DND-41 (cell line): ENCODE data around the gene CD200R1L.

ENCODE experiments used
- ATAC-seq: fragments of 200-7000 bp; cut with Tn5 transposase; 3 replicates; pipeline ENCODE4 v1.9.1; 2021; ENCODE audit warnings: low read depth; ENCODE audit not compliant: insufficient read depth
- DNase-seq: peaks from one replicate; pipeline ENCODE4 v3.0.0-alpha.2; 2020
- H2AFZ ChIP-seq: 2 replicates; pipeline ENCODE4 v1.6.0; 2012; ENCODE audit warnings: low read depth, low read length
- H3K27ac ChIP-seq: 2 replicates; pipeline ENCODE4 v1.5.1; 2012; ENCODE audit warnings: low read length, inconsistent platforms
- H3K27me3 ChIP-seq: fragments of 200-600 bp; sonication (generic); 2 replicates; pipeline ENCODE4 v1.6.0; 2012; ENCODE audit warnings: low read length, mild to moderate bottlenecking, inconsistent platforms; ENCODE audit not compliant: insufficient read depth, poor library complexity
- H3K36me3 ChIP-seq: 2 replicates; pipeline ENCODE4 v1.5.1; 2012; ENCODE audit warnings: low read length, inconsistent platforms; ENCODE audit not compliant: insufficient read depth
- H3K4me1 ChIP-seq: 2 replicates; pipeline ENCODE4 v1.5.1; 2012; ENCODE audit warnings: mild to moderate bottlenecking, low read length; ENCODE audit not compliant: insufficient read depth
- H3K4me2 ChIP-seq: 2 replicates; pipeline ENCODE4 v1.6.0; 2012; ENCODE audit warnings: mild to moderate bottlenecking, moderate library complexity, low read length, inconsistent platforms; ENCODE audit not compliant: insufficient read depth
- H3K4me3 ChIP-seq, 2 experiments: fragments of 200-600 bp in 1 of 2; shearing (Covaris generic) in 1 of 2; 2 replicates each; pipeline ENCODE4 v1.5.1; 2012 to 2016; ENCODE audit warnings: inconsistent platforms in 2 of 2, low read length in 2 of 2, mild to moderate bottlenecking in 2 of 2, low read depth in 1 of 2, moderate library complexity in 1 of 2
- H3K79me2 ChIP-seq: 2 replicates; pipeline ENCODE4 v1.6.0; 2012; ENCODE audit warnings: low read length, inconsistent platforms; ENCODE audit not compliant: insufficient read depth
- H3K9ac ChIP-seq: 2 replicates; pipeline ENCODE4 v1.6.0; 2012; ENCODE audit warnings: low read depth, mild to moderate bottlenecking, inconsistent platforms, low read length, moderate library complexity
- H3K9me3 ChIP-seq: 2 replicates; pipeline ENCODE4 v1.5.1; 2012; ENCODE audit warnings: low read length, moderate library complexity, mild to moderate bottlenecking, inconsistent platforms; ENCODE audit not compliant: insufficient read depth, severe bottlenecking
- H4K20me1 ChIP-seq: 2 replicates; pipeline ENCODE4 v1.6.0; 2012; ENCODE audit warnings: low read length; ENCODE audit not compliant: insufficient read depth
- CTCF ChIP-seq: IDR thresholded peaks from 2 replicates; pipeline ENCODE4 v1.5.1; 2012; ENCODE audit warnings: borderline replicate concordance, low read length, moderate library complexity, mild to moderate bottlenecking; ENCODE audit not compliant: poor library complexity, severe bottlenecking; ENCODE audit errors: extremely low read depth
- EZH2 ChIP-seq: IDR thresholded peaks from 3 replicates; pipeline ENCODE4 v1.6.1; 2012; ENCODE audit warnings: borderline replicate concordance, low read depth, mild to moderate bottlenecking, moderate library complexity, low read length, inconsistent platforms; ENCODE audit not compliant: severe bottlenecking

Gene CD200R1L

GRCh38 chr3:112805126-112805525, 41.5 kb downstream of the CD200R1L start:
- Histone ChIP-seq H3K27me3 (no peaks in the 10 kb centered on the region), H3K4me2 (no peak overlapping the region), H3K79me2 (no peaks in the 10 kb centered on the region), H3K4me1 (no peaks in the 10 kb centered on the region), H4K20me1 (no peaks in the 10 kb centered on the region), H3K27ac (no peak overlapping the region), H3K9ac (no peak overlapping the region), H2AFZ (no peak overlapping the region), H3K36me3 (no peaks in the 10 kb centered on the region), H3K4me3 (no peak overlapping the region), H3K9me3 (no peaks in the 10 kb centered on the region)
- DNase-seq (no peak), ATAC-seq (no peak)
- TF ChIP-seq CTCF (no peak), EZH2 (no peak)

GRCh38 chr3:112804021-112804420, 42.6 kb downstream of the CD200R1L start:
- Histone ChIP-seq H3K4me3 (no peak overlapping the region), H3K27me3 (no peaks in the 10 kb centered on the region), H3K9ac (no peak overlapping the region), H3K27ac (no peak overlapping the region), H3K79me2 (no peaks in the 10 kb centered on the region), H4K20me1 (no peaks in the 10 kb centered on the region), H3K4me1 (no peaks in the 10 kb centered on the region), H2AFZ (no peak overlapping the region), H3K9me3 (no peaks in the 10 kb centered on the region), H3K36me3 (no peaks in the 10 kb centered on the region), H3K4me2 (no peak overlapping the region)
- no peak for DNase-seq
- ATAC-seq: no peak
- no peak for TF ChIP-seq CTCF
- no peak for TF ChIP-seq EZH2

GRCh38 chr3:112803467-112803866, 43.2 kb downstream of the CD200R1L start:
- Histone ChIP-seq H3K4me3 (no peak overlapping the region), H3K79me2 (no peaks in the 10 kb centered on the region), H3K9me3 (no peaks in the 10 kb centered on the region), H2AFZ (no peak overlapping the region), H3K27me3 (no peaks in the 10 kb centered on the region), H4K20me1 (no peaks in the 10 kb centered on the region), H3K9ac (no peak overlapping the region), H3K4me1 (no peaks in the 10 kb centered on the region), H3K36me3 (no peaks in the 10 kb centered on the region), H3K4me2 (no peak overlapping the region), H3K27ac (no peak overlapping the region)
- TF ChIP-seq CTCF (no peak), EZH2 (no peak)
- DNase-seq (no peak), ATAC-seq (no peak)

DNA sequence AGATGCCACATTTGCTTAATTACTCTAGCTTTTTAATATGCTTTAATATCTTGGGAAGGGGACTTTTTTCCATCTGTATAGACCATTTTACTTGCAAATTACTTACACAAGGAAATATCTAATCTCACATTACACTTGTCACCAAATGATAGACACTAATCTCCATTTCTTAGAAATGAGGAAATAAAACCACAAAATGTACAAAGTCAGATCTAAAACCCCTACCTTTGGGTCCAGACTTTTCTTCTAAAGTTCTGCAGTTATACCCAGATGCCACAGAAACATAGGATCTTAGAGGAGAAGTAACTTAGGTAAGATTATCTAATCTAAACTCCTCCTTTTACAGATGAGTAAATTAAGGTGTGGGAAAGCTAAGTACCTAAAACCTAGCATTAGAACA, 44.3 kb downstream of the CD200R1L start:
- Histone ChIP-seq H3K9ac (no peak overlapping the region), H3K27ac (no peak overlapping the region), H3K36me3 (no peaks in the 10 kb centered on the region), H3K4me3 (no peak overlapping the region), H3K4me2 (no peak overlapping the region), H3K27me3 (no peaks in the 10 kb centered on the region), H3K4me1 (no peaks in the 10 kb centered on the region), H2AFZ (no peak overlapping the region), H3K9me3 (no peaks in the 10 kb centered on the region), H4K20me1 (no peaks in the 10 kb centered on the region), H3K79me2 (no peaks in the 10 kb centered on the region)
- no peak for TF ChIP-seq EZH2
- no peak for TF ChIP-seq CTCF
- no peak for DNase-seq
- no peak for ATAC-seq
